GM18873 (cell line): ENCODE results near the gene TMEM217.
A peak's percentile ranks its signal among the peaks of the same experiment; 100 is the strongest.
"Not testable (repeated sequence)": the region's sequence is repeated elsewhere in the genome, so short reads cannot be mapped to it uniquely, and the experiment has no call there.

Source experiments
- ATAC-seq: cut with Tn5 transposase; IDR thresholded peaks from one replicate; pipeline ENCODE4 v1.9.1; 2021; ENCODE audit warnings: mild to moderate bottlenecking, moderate library complexity, moderate number of reproducible peaks; ENCODE audit not compliant: unreplicated experiment, low FRiP score

The TMEM217 gene

GRCh38 chr6:37188962-37189510 is 68.9 kb downstream of the TMEM217 start:
- ATAC-seq = no peak

GRCh38 chr6:37187321-37188022 is 70.5 kb downstream of the TMEM217 start:
- ATAC-seq = no peak

- not testable (repeated sequence) for ATAC-seq
Measured at GRCh38 chr6:37185949-37186720, 71.8 kb downstream of the TMEM217 start.

GRCh38 chr6:37182736-37183590 is 75.0 kb downstream of the TMEM217 start:
- no peak for ATAC-seq

GRCh38 chr6:37180610-37181009 is 77.3 kb downstream of the TMEM217 start:
- ATAC-seq = not testable (repeated sequence)

GRCh38 chr6:37180075-37180474 is 77.9 kb downstream of the TMEM217 start:
- no peak for ATAC-seq

- ATAC-seq = no peak
Measured at GRCh38 chr6:37177935-37178517, 79.9 kb downstream of the TMEM217 start.

GRCh38 chr6:37177077-37177934 is 80.6 kb downstream of the TMEM217 start:
- ATAC-seq = no peak

- no peak for ATAC-seq
Measured at GRCh38 chr6:37176268-37177076, 81.5 kb downstream of the TMEM217 start.

GRCh38 chr6:37175332-37176267 is 82.3 kb downstream of the TMEM217 start:
- ATAC-seq = peak; percentile 41

GRCh38 chr6:37174515-37175331 is 83.2 kb downstream of the TMEM217 start:
- ATAC-seq = no peak

GRCh38 chr6:37174196-37174514 is 83.8 kb downstream of the TMEM217 start:
- ATAC-seq = no peak

- ATAC-seq = no peak
Measured at GRCh38 chr6:37173493-37174195, 84.3 kb downstream of the TMEM217 start.

GRCh38 chr6:37172912-37173492 is 84.9 kb downstream of the TMEM217 start:
- no peak for ATAC-seq

- peak; percentile 30 for ATAC-seq
Measured at GRCh38 chr6:37171970-37172812, 85.8 kb downstream of the TMEM217 start.
